ENCODE data around the gene CAMTA1.
A peak's percentile ranks its signal among the peaks of the same experiment; 100 is the strongest.
"Not testable (repeated sequence)": the region's sequence is repeated elsewhere in the genome, so short reads cannot be mapped to it uniquely, and the experiment has no call there.

Gene CAMTA1

GRCh38 chr1:7365706-7366105 is 580.5 kb downstream of the CAMTA1 start:
- no peak for DNase-seq

DNA sequence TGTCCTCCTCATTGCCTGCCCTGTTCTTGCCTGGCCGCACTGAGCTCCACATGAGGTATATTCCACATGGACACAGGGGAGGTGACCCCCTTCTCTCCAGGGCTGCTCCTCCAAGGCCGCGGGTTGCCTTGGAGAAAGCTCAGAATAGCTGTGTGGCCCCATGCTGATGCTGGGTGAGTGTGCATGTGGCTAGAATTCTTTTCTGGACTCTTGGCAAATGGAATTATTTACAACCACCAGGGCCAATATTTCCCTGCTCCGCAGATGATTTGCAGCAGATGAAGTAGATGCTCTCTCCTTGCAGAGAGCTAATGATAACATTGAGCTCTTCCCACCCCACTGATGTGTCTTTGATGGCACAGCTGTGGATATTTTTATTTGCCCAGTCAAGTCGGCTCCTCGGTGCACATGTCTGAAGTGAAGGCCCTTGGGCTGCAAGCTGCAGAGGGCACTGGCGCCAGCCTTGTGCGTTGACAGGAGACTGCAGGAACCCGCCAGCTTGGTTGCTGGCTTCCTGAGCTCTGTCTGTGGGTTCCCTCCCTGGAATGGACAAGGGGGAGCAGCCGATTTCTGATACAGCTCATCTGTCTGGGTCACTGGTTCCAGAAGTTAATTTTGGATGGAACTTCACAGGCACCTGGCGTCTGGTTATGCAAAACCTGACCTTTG is 581.2 kb downstream of the CAMTA1 start:
- no peak for DNase-seq

DNA sequence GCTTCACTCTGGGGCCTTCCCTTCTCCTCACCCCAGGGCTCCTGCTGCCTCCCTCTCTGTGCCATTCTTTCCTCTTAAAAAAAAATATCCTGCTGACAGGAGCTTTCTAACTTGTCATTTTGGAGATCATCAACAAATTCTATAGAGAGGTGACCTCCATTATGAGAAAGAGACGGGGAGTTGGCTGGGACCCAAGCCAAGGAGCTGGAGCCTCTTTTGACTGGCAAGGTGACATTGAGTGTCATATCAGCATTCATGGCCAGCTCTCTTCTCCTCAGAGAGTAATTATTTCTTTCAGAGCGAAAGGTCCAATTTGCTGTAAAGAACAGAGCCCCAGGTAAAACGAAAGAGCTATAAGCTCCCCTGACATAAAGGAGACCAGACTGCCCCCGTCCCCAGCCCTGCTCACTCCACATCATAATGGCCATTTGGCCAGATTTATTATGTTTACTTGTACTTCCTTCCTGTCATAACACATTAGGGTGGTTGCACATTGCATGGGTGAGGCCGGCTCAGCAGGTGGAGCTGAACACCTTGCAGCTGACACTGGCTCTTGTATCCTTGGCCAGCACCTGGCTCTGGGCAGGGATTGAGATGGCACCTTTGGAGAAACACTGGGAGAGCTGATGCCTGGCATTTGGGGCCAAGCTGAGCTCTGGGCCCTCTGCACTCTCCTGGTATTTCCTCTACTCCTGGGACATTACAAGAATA is 581.9 kb downstream of the CAMTA1 start:
- DNase-seq, result no peak

DNA sequence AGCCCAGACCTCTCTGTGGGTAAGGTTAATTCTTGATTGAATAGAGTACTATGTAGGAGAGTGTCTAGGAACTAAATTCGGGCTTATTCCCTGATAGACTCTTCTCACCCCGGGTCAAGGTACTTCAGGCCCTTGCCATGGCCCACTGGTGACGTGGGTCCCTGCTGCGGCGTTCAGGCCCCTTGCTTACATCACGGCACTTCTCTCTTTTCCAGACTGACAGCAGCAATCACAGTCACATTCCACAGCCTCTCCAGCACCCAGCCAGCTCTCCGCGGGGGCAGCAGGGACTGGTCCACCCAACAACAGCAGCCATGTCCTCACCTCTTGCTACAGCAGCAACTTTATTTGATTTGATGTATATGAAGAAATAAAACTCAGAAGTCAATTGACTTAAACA is 584.6 kb downstream of the CAMTA1 start:
- DNase-seq, result no peak

DNA sequence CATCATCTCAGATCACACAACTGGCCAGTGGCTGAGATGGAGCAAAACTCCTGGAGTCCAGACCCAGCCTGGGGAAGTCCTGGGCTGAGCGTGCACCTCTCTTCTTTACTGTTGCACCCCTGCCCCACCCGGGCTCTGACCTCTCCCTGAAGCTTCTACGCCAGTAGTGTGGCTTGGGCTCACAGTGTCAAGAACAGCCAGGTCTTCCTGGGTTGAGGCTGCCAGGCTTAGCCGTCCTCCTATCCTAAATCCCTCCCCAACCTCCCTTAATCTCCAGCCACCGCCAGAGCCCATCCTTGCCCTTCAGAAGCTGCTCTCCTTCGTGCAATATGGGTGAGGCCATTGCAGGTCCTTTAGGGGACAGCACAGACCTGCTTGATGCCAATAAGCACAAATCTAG is 586.7 kb downstream of the CAMTA1 start:
- no peak for DNase-seq

- peak in 1 of 51 donors; percentile 16 for DNase-seq
Measured at GRCh38 chr1:7372477-7373120, 587.3 kb downstream of the CAMTA1 start.

- DNase-seq, result no peak
Measured at GRCh38 chr1:7373251-7373650, 588.0 kb downstream of the CAMTA1 start.

DNA sequence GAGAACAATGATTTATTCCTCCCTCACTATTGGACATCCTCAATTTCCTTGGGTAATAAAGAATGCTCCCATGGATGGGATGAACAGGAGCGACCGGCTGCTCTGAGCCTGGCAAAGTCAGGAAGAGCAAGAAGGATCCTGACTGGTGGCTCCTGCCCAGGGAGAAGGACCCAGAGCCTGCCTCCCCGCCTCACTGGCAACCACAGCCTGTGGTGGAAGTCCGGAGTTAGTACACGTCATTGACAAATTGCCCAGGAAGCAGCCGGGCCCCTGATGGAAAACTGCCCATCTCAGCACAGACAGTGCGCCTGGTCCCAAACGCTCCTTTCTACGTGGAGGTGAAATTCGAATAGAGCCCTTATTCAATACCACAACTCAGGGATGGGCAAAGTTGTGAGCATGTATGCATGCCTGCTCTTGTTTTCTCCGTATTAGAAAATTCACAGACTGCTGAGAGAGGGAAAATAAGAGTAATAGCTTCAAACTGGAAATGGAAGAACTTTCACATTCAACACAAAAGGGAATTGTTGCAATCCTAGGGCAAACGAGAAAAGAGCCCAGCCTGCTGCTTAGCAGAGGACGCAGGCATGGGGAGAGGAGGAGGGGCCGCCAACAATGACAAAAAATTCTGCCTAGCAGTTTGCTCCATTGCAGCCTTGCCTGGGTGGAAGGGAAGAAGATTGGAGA is 588.8 kb downstream of the CAMTA1 start:
- DNase-seq, result peak in 21 of 51 donors; percentile 7 to 48 (median 22)

- no peak for DNase-seq
Measured at GRCh38 chr1:7374563-7375160, 589.4 kb downstream of the CAMTA1 start.

DNA sequence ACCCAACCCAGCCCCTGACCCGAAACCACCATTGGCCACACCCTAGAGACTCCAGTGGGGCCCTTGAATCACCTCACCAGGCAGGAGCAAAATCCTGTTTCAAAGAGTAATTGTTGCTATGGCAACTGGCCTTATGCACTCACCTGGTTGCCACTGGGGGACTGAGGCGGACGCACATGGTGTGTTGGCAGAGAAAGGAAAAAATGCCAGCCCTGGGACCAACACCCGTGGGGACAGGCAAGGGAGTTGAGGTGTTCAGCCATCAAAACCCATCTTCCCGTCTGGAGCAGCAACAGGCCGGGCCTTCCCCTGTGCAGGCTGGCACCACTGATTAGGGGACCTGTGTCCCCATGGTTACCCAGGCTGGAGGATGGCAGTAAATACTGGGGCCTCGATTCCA is 590.1 kb downstream of the CAMTA1 start:
- DNase-seq, result peak in 1 of 51 donors; percentile 15

- no peak for DNase-seq
Measured at GRCh38 chr1:7375781-7376660, 590.8 kb downstream of the CAMTA1 start.

GRCh38 chr1:7376676-7377075 is 591.4 kb downstream of the CAMTA1 start:
- DNase-seq, result no peak

GRCh38 chr1:7378346-7379130 is 593.3 kb downstream of the CAMTA1 start:
- DNase-seq, result no peak

DNA sequence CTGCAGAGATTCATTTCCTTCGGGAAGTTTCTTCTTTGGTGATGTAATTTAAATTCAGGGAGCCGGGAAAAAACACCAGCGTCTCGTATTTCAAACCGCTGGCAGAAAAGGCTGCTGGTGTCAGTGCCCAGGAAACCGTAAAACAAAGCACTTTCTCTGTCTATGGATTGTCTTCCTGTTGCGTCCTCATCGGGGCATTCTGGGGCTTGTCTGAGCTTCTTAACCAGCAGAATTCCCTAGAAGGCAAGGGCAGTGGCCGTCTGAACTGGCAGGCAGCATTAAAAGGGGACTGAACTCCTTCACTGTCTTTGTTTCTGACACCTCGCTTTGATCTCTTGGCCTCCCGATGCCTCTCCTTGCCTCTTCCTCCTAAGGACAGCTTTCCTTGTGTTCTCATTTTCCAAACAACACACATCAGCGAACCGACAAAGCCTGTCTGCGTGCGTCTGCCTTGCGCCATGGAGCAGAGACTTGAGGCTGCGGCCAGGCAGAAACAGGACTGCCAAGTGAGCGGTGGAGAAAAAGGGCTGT is 594.3 kb downstream of the CAMTA1 start:
- peak in 5 of 51 donors; percentile 6 to 41 (median 37) for DNase-seq

- DNase-seq, result not testable (repeated sequence)
Measured at GRCh38 chr1:7380068-7380467, 594.8 kb downstream of the CAMTA1 start.

DNA sequence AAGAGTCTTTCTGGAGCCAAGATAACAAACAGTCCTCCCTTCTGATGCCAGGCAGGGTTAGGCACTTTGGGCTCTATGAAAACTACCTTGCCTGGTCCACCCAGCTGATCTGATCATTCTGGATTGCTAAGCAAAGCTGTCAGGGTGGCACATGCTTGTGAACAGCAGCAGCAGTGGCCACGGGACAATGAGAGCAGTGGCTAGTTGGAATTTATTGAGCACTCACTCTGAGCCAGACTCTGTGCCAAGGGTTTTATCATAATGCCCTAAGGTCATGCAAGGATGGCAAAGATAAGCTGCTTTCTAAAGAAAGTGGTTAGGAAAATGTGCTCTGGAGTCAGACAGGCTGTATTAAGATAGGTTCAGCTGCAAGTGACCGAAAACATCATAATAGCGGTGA is 595.5 kb downstream of the CAMTA1 start:
- no peak for DNase-seq

DNA sequence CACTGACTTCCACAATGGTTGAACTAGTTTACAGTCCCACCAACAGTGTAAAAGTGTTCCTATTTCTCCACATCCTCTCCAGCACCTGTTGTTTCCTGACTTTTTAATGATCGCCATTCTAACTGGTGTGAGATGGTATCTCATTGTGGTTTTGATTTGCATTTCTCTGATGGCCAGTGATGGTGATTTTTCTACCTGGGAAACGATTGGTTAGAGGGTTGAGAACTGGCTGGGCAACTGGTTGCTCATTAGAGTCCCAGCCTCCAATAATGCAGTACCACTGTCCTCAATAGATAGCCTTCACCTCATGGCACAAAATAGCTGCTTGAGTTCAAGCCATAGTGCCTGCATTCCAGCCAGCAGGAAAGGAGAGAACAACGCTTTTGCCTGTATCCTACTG is 596.5 kb downstream of the CAMTA1 start:
- DNase-seq, result not testable (repeated sequence)

- no peak for DNase-seq
Measured at GRCh38 chr1:7382971-7383370, 597.7 kb downstream of the CAMTA1 start.

All from hypothalamus (tissue), 51 donors.